ENCODE results near the gene ADSL. TPM values are rescaled to one million over a fixed set of nuclear protein-coding genes. Genes with fewer than 3 reads are reported as not detected.

Gene ADSL
- total and polyA plus RNA-seq, 10 donors = 39.1 to 77.7 (median 51.7) TPM

GRCh38 chr22:40405178-40406062 lies 59.1 kb downstream of the ADSL start:
- H3K4me3 ChIP-seq = no peak overlapping the region
- peak; percentile 73 for DNase-seq
- 91 to 95% (median 94%) methylated on average over 10 to 28 of the region's 28 CpGs for WGBS, 5 donors
- no peaks in the 10 kb centered on the region for H3K9me3 ChIP-seq
- no peak overlapping the region for H3K27ac ChIP-seq
- H3K4me1 ChIP-seq = peaks cover 16 to 43% (median 26%) of the 10 kb centered on the region in 6 donors
- H3K36me3 ChIP-seq = peaks cover 0 to 98% (median 77%) of the 10 kb centered on the region in 6 donors
- TF ChIP-seq POLR2AphosphoS5 (IDR thresholded peaks at IDR 0.05) (peak in 1 of 3 donors; percentile 37), POLR2A (IDR thresholded peaks at IDR 0.05) (no peak)
- no peaks in the 10 kb centered on the region for H3K27me3 ChIP-seq (replicated peaks in 1 of 7)
- intact Hi-C loops (cut with DNase I; ENCODE audit: low total_unique reads) = no loop called here

- Histone ChIP-seq H3K4me1 (peaks cover 8 to 41% (median 17%) of the 10 kb centered on the region in 6 donors), H3K27me3 (replicated peaks in 1 of 7) (no peaks in the 10 kb centered on the region), H3K9me3 (no peaks in the 10 kb centered on the region), H3K4me3 (no peak overlapping the region), H3K27ac (no peak overlapping the region), H3K36me3 (peaks cover 0 to 98% (median 85%) of the 10 kb centered on the region in 6 donors)
- intact Hi-C loops (cut with DNase I; ENCODE audit: low total_unique reads) = no loop called here
- TF ChIP-seq CTCF (IDR thresholded peaks at IDR 0.05 in 8 of 11, conservative IDR thresholded peaks at IDR 0.05 in 3 of 11) = no peak
- TF ChIP-seq POLR2AphosphoS5 (IDR thresholded peaks at IDR 0.05) = peak in 1 of 3 donors; percentile 44
- TF ChIP-seq POLR2A (IDR thresholded peaks at IDR 0.05) = no peak
- peak; percentile 74 for DNase-seq
- WGBS, 5 donors = 93 to 97% (median 96%) methylated on average over 24 to 31 of the region's 31 CpGs
These were observed 60.0 kb downstream of the ADSL start for GRCh38 chr22:40406063-40406890.

- Histone ChIP-seq H3K27ac (no peak overlapping the region), H3K27me3 (replicated peaks in 1 of 7) (no peaks in the 10 kb centered on the region), H3K4me1 (peaks cover 4 to 39% (median 10%) of the 10 kb centered on the region in 6 donors), H3K4me3 (no peak overlapping the region), H3K9me3 (no peaks in the 10 kb centered on the region), H3K36me3 (peaks cover 0 to 98% (median 86%) of the 10 kb centered on the region in 6 donors)
- peak; percentile 76 for DNase-seq
- intact Hi-C loops (cut with DNase I; ENCODE audit: low total_unique reads) = no loop called here
- TF ChIP-seq CTCF (IDR thresholded peaks at IDR 0.05 in 8 of 11, conservative IDR thresholded peaks at IDR 0.05 in 3 of 11) (no peak), POLR2AphosphoS5 (IDR thresholded peaks at IDR 0.05) (peak in 2 of 3 donors; percentile 32 to 71)
- 90 to 93% (median 92%) methylated on average over 27 to 37 of the region's 37 CpGs for WGBS, 5 donors
These were observed 60.9 kb downstream of the ADSL start for GRCh38 chr22:40407021-40407761.

Data from spleen (tissue), 11 donors.